Activated naive CD8-positive, alpha-beta T cell (primary cell): ENCODE data around the gene ZSCAN26.

Experiments used
- H3K27ac Mint-ChIP-seq: one replicate; pipeline ENCODE4 v1.8.0; 2021; ENCODE audit warnings: mixed read lengths
- H3K27me3 Mint-ChIP-seq: one replicate; pipeline ENCODE4 v1.8.0; 2021; ENCODE audit warnings: mixed read lengths
- H3K36me3 Mint-ChIP-seq: one replicate; pipeline ENCODE4 v1.8.0; 2021; ENCODE audit warnings: mixed read lengths
- H3K4me1 Mint-ChIP-seq: one replicate; pipeline ENCODE4 v1.8.0; 2021; ENCODE audit warnings: low read depth, mixed read lengths
- H3K4me3 Mint-ChIP-seq: one replicate; pipeline ENCODE4 v1.8.0; 2021; ENCODE audit warnings: mild to moderate bottlenecking, mixed read lengths
- H3K9me3 Mint-ChIP-seq: one replicate; pipeline ENCODE4 v1.8.0; 2021; ENCODE audit warnings: low read depth, mixed read lengths

The ZSCAN26 gene

DNA sequence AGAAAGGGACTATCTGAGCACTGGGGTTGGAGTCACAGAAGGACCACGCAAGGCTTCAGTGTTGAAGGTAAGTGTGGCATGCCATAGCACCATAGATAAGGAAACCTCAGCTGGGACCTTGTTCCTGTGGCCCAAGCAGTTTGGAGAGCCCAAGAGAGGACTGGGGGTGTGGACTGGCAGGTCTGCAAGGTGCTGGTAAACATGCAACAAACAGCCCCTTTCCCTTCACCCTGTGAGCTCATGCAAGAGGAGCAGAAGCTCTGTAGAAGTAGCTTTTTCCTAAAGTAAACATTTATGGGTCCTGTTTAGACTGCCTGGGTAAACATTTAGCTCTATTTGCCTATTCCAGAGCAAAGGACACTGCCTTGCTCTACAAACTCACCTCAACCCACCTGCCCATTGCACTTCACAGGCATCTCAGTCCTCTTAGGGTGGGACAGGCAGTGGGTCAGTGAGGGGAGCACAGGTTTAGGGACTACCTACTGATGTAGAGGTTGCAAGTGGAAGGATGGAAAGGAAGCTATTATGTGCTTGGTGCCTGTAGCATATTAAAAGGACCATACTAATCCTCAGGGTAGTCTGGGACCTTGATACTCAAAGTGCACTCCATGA is 57.0 kb downstream of the ZSCAN26 start:
- Mint-ChIP-seq H3K4me1 (no peaks in the 10 kb centered on the region), H3K4me3 (no peak overlapping the region), H3K27ac (no peak overlapping the region), H3K36me3 (peaks cover 22% of the 10 kb centered on the region), H3K27me3 (peaks cover 6% of the 10 kb centered on the region), H3K9me3 (peaks cover 26% of the 10 kb centered on the region)

DNA sequence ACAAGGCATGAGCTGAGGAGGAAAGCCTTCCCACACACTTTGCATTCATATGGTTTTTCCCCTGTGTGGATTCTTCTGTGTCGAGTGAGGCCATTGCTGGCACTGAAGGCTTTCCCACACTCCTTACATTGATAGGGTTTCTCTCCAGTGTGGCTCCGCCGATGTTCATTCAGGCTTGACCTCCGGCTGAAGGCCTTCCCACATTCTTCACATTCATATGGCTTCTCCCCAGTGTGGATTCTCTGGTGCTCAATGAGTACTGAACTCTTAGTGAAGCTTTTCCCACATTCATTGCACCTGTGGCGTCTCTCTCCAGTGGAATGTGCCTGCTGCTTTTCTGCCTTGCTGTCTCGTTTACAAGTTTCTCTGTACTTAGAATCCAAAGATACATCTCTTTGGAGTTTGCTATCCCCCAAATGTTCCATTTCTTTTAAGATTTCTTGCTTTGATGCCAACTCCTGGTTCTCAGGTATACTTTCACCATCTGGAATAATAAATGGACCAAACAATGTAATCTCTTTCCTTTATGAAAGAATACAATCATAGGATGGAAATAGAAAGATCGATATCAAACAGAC is 59.5 kb downstream of the ZSCAN26 start:
- H3K4me1 Mint-ChIP-seq, result no peaks in the 10 kb centered on the region
- peaks cover 6% of the 10 kb centered on the region for H3K27me3 Mint-ChIP-seq
- no peak overlapping the region for H3K27ac Mint-ChIP-seq
- no peak overlapping the region for H3K4me3 Mint-ChIP-seq
- H3K9me3 Mint-ChIP-seq, result peaks cover 30% of the 10 kb centered on the region
- peaks cover 25% of the 10 kb centered on the region for H3K36me3 Mint-ChIP-seq
